CD4-positive, alpha-beta T cell treated with Interleukin-17A for 1 hour (primary cell): Measurements from ENCODE around the gene SORCS1.

Experiments
- DNase-seq: peaks from one replicate; pipeline ENCODE4 v3.0.0-alpha.2; 2020

Gene SORCS1

DNA sequence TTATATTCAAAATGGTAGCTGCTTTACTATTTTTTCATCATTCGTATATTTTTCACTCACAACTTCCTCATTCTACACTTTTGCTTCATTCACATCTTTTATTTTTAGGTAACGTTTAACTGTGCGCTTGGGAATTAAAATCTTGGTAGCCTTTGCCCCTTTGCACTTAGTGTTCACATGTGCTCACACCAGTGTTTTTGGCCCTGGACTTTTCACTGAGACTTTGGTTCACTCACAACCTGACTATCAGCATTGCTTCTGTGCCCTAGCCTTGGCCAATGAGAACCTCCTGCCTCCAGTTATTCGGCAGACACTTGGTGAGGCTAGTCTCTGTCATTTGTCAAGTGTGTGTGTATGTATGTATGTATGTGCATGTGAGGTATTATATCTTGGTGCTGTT lies 596.9 kb downstream of the SORCS1 start:
- no peak for DNase-seq

DNA sequence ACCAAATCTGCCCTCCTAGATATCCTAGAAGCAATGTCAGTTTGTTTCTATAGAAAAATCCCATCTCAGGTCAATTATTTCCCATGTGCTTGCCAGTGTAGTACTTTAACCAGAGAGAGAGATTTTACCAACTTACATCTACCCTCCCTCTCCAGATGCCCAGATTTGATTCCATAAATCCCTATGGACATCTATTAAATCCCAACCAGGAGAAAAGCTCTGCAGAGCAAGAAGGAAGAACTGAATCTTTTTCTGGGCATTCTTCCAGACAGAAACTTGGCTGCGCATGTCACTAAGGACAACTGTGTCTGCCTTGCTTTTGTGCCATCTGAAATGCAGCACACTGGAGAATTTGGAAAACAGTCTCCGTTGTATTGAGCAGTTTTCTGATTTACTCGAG lies 597.6 kb downstream of the SORCS1 start:
- DNase-seq = no peak

DNA sequence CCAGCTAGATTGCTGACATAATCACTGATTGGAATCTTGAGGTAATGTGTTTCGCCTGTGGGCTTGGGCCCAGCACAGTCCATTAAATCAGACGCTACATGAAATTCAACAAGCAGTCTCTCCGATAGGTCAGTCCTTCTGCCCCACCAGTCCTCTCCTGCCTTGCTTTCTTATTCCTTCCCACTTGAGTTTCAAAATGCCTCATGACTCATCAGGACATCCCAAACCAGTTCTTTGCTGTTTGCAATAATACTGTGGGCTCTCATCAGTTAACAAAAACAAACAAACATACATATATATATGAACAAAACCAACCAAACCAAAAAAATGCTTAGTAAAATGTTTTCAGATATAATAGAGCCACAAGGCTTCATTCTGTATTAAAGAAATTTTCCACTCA lies 599.0 kb downstream of the SORCS1 start:
- no peak for DNase-seq

DNA sequence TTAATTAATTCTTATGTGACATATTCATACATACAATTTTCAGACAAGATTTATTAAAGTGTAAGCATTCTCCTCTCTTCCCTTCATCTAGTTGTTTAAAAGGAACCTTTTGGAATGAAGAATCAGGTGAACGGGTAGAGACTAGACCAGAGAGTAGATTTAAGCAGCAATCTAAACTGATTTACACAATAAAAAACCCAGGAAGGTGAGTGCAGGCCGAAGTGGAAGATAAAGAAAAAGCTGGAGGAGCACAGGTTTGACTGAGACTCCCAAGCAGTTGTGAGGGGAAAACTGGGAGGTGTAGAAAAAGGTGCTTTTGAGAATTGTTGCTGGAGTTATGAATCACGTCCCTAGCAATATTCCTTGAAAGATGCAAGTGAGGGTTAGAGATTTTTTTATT lies 601.1 kb downstream of the SORCS1 start:
- DNase-seq = no peak

DNA sequence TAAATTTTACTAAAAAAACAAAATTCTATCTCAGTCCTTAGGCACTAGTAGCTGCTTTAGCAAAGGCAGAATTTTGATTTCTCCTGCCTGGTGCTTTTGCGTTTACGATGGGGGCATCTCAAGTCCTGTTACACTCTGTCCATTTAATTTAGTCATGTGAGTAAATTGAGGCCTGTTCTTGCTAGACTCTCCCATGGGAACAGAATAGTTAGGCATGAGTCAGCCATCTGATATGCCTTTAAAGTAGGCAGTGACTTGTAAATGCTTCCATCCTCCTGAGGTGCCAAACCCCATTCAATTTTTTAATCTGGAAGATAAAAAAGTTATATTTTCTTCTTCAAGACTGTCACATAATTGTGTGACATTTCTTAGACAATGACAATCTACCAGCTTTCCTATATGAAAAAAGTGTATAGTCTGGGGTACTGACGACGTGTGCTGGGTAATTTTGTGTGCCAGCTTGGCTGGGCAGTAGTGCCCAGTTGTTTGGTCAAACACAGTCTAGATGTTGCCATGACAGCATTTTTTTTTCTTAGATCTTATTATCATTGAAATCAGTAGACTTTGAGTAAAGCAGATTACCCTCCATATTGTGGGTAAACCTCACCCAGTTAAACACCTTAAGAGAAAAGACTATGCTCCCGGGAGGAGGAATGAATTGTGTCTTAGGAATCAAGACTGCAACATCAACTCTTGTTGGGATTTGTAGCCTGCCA lies 603.4 kb downstream of the SORCS1 start:
- no peak for DNase-seq

DNA sequence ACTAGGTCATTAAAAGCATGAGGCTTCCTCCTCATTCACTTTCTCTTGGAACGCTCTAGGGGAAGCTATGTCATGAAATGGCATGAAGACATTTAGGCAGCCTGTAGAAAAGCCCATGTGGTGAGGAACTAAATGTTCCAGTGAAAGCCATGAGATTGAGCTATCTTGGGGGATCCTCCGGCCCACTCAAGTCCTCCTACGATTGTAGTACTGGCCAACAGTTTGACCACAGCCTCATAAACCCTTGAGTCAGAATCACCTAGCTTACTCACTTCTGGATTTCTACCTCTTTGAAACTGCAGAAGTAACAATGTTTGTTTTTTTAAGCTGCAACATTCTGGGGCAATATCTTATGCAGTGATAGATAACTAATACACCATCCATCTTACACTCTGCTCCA lies 605.1 kb downstream of the SORCS1 start:
- no peak for DNase-seq

DNA sequence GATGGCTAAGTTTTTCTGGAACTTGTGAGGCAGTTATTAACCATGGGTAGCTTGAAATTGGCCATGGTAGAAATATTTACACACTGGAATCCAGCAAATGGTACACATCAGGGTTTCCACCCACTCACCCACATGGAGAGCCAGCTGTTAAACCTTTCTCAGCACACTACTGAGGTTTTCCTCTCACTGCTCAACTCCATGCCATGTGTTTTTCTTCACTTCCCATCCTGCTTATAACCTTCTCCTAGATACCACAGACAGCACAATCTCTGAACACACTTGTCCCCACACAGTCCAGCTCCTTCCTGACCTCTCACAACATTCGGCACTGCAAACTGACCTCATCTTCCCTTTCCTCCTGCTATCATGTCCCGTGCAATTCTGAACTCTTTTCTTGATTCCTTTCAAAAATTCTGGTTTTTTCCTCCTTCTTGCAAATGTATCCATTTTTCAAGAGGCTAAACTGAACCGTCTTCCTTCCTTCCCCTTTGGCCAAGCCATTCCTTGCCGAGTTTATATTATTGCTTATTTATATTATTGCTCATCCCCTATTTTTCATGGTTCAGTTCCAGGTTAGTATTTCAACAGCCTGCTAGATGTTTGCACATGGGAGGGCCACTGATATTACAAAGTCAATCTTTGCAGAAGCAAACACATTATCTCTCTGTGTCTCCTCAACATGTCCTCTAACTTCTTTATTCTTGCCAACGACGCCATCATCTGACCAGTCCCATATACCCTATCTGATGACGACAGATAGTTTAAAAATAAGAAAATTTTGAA lies 606.4 kb downstream of the SORCS1 start:
- no peak for DNase-seq

DNA sequence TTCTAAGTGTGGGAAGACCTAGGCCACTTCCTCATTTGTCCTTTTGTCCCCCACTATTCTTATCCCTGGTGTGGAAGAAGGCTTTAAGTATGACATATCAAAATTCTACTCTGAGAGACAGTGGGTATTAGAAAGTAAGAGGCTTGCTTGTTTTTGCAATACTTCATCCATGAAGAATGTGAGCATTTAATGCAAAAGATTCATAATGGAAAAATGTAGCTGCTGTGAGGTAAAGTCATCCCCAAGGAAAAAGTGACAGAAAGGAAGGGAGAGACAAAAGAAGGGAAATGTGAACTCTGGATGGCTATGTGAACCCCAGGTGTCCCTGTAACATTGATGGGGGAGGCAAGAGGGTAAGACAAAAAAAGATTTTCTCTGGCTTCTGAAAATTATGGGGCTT lies 607.5 kb downstream of the SORCS1 start:
- DNase-seq = no peak

DNA sequence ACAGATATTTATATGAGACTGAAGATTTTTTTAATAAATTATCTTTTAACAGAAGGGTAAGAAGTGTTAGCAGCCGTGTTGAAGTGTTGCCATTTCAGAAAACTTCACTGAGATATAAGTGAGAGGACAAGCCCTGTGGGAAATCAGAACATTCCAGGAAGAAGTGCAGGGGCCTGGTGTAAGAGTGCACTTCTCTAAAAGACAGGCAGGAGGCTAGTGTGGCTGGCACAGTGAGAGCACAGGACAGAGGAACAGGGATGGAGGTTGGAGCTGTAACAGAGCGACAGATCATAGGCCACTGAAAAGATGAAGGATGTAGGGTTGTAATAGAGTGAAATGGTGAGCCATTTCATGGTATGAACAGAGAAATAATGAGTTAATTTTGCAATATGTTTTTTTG lies 608.9 kb downstream of the SORCS1 start:
- DNase-seq = no peak

DNA sequence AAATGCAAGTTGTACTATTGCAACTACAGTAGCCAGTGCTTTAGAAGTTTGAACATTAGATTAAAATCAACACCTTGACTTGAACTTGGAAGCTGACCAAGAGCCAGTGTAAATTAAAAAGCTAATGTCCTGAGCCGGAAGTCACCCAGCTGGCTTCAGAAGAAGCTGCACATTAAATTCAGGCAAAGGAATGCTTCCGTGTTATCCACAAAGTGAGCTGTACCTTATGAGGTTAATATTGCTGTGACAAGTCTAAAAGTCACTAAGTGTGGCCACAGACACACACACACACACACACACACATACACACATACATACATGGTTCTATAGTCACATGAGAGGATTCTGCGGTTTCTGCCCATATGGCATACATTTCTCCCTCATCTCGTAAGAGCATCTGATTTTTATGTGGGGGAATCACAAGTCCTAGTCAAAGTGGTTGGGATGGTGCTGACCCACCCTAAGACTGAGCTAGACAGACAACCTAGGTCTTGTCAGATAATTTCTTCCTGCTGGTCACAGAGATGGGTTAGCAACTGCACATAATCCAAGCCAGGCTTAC lies 612.9 kb downstream of the SORCS1 start:
- no peak for DNase-seq

DNA sequence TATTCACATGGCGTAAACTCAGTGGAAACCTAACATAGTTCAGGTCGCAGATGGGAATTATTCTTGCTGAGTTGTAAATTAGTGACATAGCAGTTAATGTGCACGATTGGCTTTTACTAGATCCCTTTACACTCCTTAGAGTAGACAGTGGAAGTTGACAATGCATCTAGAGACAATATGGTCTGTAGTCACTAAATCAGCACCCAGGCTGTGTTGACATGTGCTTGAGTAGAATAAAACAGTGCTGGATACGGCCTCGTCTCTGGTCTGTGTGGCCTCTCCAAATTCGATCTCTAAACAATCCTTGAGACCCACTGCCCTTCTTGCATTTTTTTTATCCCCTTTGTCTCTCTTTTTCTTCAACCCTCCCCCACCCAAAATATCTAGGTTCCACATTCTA lies 615.7 kb downstream of the SORCS1 start:
- no peak for DNase-seq

DNA sequence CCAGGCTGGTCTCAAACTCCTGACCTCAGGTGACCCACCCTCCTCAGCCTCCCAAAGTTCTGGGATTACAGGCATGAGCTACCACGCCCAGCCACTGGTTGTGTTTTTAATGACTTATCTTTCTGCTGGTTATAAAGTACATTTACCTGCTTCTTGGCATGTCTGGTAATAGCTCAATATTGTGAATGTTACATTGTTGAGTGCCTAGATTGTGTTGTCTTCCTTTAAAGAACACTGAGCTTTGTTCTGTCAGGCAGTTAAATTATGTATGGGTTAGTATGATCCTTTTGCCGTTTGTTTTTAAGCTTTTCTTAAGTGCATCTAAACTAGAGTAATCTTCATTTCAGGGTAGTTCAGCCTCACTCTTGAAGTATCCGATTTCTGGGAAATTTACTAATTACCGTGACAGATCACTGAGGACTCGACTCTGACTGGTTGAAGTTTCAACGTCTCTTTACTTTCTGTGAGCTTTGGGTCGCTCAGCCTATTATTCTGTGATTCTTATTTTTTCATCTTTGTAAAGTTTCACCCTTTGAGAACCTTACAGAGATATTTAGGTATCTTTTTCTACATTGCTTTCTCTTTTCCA lies 617.4 kb downstream of the SORCS1 start:
- no peak for DNase-seq

DNA sequence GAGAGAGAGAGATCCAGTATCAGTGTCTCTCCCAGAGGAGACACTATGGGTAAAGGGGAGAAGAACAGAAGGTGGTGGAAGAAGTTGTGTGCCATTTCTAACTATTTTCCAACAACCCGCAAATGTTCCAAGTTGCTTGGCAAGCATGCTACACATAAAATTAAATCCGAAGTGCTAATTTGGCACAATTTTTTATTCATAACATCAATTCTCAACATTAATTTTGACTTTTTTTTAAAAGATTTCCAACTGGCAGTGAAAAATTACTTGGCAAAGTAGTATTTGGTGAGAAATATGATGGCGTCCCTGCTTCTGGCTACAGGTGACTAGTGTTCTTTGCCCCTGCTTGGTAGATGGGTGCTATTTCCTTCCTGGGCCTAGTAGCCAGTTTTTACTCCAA lies 622.0 kb downstream of the SORCS1 start:
- no peak for DNase-seq

DNA sequence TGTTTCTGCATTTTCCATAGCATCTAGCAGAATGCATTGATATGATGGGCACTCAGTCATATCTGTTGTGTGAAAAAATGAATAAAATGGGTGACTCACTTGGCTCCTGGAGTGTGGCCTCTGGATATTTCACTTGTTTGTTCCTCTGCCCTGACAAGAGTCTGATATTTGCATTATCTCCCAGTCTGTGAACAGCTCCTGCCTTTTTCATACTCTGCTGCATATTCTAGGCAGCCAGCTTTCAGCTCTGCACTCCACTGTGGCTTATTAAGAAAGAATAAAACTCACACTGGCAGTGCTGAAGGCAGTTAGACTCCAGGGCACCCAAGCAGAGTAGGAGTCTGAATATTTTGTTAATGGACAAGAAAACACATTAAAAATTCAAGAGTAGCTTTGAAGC lies 623.9 kb downstream of the SORCS1 start:
- no peak for DNase-seq

DNA sequence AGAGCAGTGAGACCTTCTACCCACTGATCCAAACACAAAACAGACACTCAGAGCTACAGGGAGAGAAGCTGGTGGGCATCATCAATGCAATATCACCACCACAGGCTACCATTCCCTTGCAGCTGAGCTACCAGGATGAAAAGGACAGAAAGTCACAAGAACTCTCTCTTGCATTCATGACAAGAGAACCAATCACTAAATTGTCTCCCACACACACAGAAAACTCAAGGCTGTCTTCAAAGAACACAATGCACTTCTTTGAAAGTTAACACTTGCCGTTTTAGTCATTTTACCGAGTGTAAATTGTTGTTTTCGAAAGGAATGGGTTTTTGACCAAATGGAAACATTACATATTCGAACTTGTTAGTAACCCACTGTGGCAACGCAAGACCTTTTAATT lies 626.6 kb downstream of the SORCS1 start:
- DNase-seq = no peak

DNA sequence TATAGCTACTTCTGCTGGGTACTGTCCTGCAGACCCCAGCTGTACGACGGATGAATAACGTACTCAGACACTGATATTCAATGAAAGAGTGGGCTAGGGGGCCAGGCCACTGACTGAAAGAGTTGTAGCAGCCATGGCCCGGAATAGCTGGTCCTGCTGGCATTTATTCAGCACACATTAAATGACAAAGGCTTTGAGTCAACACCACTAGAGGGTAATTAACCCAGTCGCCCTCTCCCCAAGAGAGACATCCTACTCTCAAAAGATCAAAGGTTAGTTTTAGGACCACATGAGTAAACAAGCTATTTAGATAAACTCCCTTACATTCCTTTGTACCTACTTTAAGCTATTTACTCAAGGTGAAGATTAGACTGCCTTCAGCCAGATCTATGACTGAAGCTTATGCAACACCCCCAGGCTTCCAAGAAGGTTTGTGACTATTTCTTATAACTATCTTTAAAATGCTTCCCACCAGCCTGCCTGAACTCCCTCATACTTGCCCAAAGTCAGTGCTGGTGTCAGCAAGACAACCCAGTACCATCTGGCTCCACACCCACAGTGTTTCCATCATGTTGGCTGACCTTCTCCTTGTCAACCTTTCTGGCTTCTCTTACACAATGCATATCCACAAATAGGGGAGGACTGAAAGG lies 629.1 kb downstream of the SORCS1 start:
- DNase-seq = no peak

DNA sequence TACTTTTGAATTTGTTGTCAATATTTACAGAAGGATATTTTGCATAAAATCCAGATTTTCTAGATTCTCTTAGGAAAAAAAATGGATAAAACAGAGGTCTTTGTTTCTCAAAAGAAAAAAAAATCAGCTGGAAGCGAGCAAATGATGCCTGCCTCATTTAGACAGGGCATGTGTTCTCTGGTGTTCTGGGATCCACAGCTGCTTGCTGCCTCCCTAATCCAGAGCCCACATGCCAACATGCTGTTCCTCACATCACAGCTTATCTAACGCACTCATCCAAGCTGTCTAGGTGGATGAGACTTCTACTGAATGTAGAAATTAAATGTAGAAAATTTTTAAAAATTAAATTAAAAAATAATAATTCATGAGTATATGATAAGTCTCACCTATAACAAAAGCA lies 630.1 kb downstream of the SORCS1 start:
- no peak for DNase-seq

DNA sequence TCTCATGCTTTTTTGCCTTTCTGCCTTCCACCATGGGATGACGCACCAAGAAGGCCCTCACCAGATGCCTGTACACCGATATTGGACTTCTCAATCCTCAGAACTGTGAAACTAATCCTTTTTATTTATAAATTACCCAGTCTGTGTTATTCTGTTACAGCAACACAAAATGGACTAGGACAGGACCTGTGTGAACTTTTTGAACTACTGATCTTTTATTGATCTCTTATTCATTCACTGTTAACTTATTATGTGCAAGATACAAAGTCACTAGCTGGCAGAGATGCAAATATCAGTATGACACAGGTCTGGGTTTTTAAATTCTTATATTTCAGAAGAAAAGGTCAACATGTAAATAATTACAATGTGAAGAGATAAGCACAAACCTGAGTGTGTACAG lies 635.8 kb downstream of the SORCS1 start:
- DNase-seq = no peak

DNA sequence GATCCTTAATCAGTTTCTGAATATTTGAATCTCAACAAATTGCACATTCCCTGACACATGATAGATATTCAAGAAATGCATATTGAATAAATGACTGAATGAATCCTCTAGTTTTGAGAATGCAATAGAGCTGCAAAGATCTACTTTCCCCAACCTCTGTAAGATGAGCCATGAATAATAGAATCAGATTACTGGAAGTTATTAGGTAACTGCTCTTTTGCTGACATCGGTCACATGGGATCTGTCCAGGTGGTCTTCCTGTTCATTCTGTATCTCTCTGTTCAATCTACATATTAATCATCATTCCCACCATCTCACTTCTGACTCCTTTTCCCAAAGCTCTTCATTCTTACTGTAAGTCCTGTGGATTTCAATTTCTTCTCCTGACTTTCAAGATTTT lies 638.7 kb downstream of the SORCS1 start:
- DNase-seq = no peak
